NT2/D1 (cell line): ENCODE data around the gene ACSM2B.
"Not testable (repeated sequence)": the region's sequence is repeated elsewhere in the genome, so short reads cannot be mapped to it uniquely, and the experiment has no call there.

Source experiments
- DNase-seq: peaks from one replicate; pipeline ENCODE4 v3.0.0-alpha.2; 2011; ENCODE audit warnings: low read depth, low spot score
- H3K27me3 ChIP-seq: 2 replicates; pipeline ENCODE4 v1.6.0; 2011; ENCODE audit warnings: mild to moderate bottlenecking; ENCODE audit not compliant: insufficient read length, insufficient read depth
- H3K36me3 ChIP-seq: 2 replicates; pipeline ENCODE4 v1.6.1; 2011; ENCODE audit warnings: mild to moderate bottlenecking, low read length, mixed read lengths; ENCODE audit not compliant: insufficient read depth, insufficient read length
- H3K4me1 ChIP-seq: 2 replicates; pipeline ENCODE4 v1.5.1; 2011; ENCODE audit not compliant: insufficient read depth, insufficient read length
- H3K4me3 ChIP-seq: 2 replicates; pipeline ENCODE4 v1.5.1; 2011; ENCODE audit warnings: low read depth; ENCODE audit not compliant: insufficient read length
- H3K9ac ChIP-seq: 2 replicates; pipeline ENCODE4 v1.6.0; 2011; ENCODE audit warnings: low read depth; ENCODE audit not compliant: insufficient read length
- H3K9me3 ChIP-seq: 2 replicates; pipeline ENCODE4 v1.5.1; 2011; ENCODE audit warnings: mild to moderate bottlenecking, low read length; ENCODE audit not compliant: insufficient read depth
- SUZ12 ChIP-seq: IDR thresholded peaks from 2 replicates; pipeline ENCODE4 v1.6.1; 2011; ENCODE audit not compliant: insufficient read length, insufficient read depth; ENCODE audit errors: extremely low read depth
- YY1 ChIP-seq: IDR thresholded peaks from 2 replicates; pipeline ENCODE4 v1.6.1; 2011; ENCODE audit not compliant: insufficient read length, insufficient read depth
- ZNF274 ChIP-seq: IDR thresholded peaks from 2 replicates; pipeline ENCODE4 v1.6.1; 2011; ENCODE audit warnings: mild to moderate bottlenecking, low read depth, low read length

ACSM2B gene, protein sequence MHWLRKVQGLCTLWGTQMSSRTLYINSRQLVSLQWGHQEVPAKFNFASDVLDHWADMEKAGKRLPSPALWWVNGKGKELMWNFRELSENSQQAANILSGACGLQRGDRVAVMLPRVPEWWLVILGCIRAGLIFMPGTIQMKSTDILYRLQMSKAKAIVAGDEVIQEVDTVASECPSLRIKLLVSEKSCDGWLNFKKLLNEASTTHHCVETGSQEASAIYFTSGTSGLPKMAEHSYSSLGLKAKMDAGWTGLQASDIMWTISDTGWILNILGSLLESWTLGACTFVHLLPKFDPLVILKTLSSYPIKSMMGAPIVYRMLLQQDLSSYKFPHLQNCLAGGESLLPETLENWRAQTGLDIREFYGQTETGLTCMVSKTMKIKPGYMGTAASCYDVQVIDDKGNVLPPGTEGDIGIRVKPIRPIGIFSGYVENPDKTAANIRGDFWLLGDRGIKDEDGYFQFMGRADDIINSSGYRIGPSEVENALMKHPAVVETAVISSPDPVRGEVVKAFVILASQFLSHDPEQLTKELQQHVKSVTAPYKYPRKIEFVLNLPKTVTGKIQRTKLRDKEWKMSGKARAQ

DNA sequence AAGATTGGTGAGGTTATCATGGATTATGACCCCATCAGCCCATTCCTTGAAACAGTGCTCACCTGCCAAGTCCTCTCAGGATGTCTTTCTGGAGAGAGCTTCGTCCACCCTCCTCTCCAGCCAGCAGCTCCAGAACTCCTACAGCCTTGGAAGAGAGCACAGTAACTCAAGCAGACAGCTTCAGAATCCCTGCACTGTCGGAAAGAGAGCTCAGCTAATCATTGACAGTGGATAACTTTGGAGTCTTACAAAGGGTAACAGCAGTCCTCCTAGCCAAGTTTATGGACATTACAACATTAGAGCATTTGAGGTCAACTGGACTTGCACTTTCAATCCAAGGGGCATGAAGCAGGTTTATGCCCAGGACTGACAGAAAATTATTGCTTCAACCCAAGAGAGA, at the start of gene ACSM2B:
ACSM2B (minus strand) TSS at position 223 of the 400 bp plus-strand sequence. CDS start 11,522 bp downstream, outside the sequence.
- not testable (repeated sequence) for H3K27me3 ChIP-seq, H3K36me3 ChIP-seq, H3K4me1 ChIP-seq, H3K4me3 ChIP-seq, H3K9ac ChIP-seq, H3K9me3 ChIP-seq, DNase-seq

DNA sequence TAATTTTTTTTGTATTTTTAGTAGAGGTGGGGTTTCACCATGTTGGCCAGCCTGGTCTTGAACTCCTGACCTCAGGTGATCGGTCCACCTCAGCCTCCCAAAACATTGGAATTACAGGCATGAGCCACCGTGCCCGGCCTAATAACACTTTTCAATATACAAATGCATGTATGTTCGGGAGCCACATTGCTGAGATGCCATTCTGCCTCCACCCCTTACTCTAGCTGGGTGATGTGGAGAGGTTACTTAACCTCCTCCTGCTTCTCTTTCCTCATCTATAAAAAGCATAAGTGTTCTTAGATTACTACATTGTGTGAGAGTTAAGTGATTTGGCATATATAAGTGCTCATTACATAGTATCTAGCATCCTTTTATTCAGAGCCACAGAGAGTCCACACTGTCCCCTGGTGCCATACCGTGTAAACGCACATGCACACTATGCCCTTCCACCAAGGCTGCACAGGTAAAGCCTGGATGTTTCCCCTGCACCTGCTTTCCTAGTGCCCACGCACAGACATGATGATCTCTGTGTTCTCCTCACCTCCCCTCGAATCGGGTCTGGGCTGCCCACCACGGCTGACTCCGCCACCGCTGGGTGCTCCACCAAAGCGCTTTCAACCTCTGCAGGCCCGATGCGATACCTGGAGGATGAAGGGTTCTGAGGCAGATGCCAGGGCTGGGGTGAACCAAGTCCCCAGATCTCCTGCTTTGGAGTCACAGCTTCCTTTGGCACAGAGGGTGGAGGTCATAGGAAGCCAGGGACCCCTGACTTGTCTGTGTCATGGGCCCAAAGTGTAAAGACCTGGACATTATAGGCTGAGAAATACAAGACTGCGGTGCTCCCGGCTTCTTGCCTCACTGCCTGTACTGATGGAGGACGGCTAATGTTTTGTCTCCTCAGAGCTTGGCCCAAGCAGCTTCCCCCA, 49.0 kb upstream of the ACSM2B start:
- no peak for DNase-seq
- no peaks in the 10 kb centered on the region for H3K36me3 ChIP-seq
- no peak overlapping the region for H3K4me3 ChIP-seq
- no peaks in the 10 kb centered on the region for H3K9me3 ChIP-seq
- H3K27me3 ChIP-seq = no peaks in the 10 kb centered on the region
- TF ChIP-seq ZNF274 (no peak), SUZ12 (no peak), YY1 (no peak)
- H3K4me1 ChIP-seq = no peaks in the 10 kb centered on the region
- H3K9ac ChIP-seq = no peak overlapping the region

DNA sequence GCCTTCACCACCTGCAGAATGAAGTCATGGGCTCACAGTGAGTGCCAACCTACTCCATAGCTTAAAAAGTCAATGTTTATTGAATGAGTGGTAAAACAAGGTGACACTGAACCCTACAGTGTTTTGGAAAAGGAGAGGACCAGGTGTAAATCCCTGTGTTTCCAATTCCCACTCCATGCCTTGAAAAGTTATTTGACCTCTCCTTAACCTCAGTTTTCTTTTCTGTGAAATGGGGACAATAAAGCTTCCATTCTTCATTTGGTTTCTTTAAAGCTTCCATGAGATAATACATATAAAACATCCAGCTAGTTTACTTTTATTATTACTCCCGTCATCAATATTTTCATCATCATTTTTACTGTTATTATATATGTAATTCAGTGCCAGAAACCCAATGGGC, 48.0 kb upstream of the ACSM2B start:
- TF ChIP-seq YY1 (no peak), ZNF274 (no peak), SUZ12 (no peak)
- no peak overlapping the region for H3K9ac ChIP-seq
- no peaks in the 10 kb centered on the region for H3K9me3 ChIP-seq
- no peak for DNase-seq
- no peaks in the 10 kb centered on the region for H3K36me3 ChIP-seq
- no peak overlapping the region for H3K4me3 ChIP-seq
- H3K27me3 ChIP-seq = no peaks in the 10 kb centered on the region
- no peaks in the 10 kb centered on the region for H3K4me1 ChIP-seq

DNA sequence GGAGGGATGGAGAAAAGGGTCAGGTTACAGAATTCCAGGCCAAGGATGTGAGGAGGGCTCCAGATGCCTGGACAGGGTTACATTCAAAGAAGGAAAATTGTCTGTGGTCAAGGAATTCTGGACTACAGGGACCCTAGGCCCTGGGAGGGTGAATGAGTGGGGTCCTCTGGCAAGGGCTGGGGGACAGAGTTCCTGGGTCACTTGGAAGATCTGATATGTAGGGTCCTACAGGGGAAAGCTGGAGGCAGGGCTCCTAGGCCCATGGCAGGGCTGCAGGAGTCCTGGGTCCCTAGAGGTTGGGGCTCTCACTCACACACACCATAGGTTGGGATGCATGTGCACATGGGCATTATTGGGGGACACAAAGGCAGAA, 46.3 kb upstream of the ACSM2B start:
- H3K4me3 ChIP-seq = no peak overlapping the region
- H3K27me3 ChIP-seq = no peaks in the 10 kb centered on the region
- no peaks in the 10 kb centered on the region for H3K9me3 ChIP-seq
- DNase-seq = no peak
- H3K9ac ChIP-seq = no peak overlapping the region
- H3K4me1 ChIP-seq = no peaks in the 10 kb centered on the region
- TF ChIP-seq YY1 (no peak), ZNF274 (no peak)
- H3K36me3 ChIP-seq = no peaks in the 10 kb centered on the region

DNA sequence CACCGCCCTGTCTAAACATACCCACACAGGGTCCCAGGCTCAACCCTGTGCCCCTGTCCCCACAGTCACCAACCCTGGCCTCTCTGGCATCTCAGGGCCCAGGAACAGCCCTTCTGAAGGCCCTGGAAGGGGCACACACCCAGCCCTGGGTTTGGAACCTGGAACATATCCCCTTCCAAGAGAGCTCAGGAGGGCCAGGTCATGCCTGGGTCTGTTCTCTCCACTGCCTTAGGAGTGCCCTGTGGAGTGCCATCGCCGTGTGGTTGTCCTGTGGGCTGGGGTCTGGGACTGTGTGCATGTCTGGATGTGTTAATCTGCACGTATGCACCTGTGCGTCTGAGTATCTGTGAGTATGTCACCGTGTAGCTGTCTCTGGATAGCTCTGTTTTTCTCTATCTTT, 45.2 kb upstream of the ACSM2B start:
- H3K4me1 ChIP-seq = no peaks in the 10 kb centered on the region
- H3K9me3 ChIP-seq = no peaks in the 10 kb centered on the region
- no peak overlapping the region for H3K9ac ChIP-seq
- DNase-seq = no peak
- TF ChIP-seq SUZ12 = no peak
- TF ChIP-seq ZNF274 = no peak
- TF ChIP-seq YY1 = no peak
- H3K36me3 ChIP-seq = no peaks in the 10 kb centered on the region
- H3K27me3 ChIP-seq = no peaks in the 10 kb centered on the region
- H3K4me3 ChIP-seq = no peak overlapping the region

DNA sequence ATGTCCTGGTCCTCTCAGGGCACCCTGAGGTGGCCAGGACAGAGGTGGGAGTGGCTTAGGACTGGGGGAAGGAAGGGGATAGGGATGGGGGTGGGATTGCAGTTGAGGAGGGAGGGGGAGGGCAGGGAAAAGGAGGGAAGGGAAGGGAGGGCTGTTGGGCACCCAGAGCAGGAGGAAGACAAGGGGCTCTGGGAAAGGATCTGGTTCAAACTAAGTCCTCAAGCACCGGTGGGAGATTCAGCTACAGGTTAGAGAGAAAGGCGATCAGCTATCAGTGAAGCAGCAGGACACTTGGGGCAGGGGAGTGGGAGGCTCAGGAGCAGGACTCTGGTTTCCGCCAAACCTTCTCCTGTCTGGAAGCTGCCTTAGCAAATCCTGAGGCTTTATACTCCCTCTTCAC, 44.6 kb upstream of the ACSM2B start:
- Histone ChIP-seq H3K9ac (no peak overlapping the region), H3K36me3 (no peaks in the 10 kb centered on the region), H3K4me1 (no peaks in the 10 kb centered on the region), H3K27me3 (no peaks in the 10 kb centered on the region), H3K9me3 (no peaks in the 10 kb centered on the region), H3K4me3 (no peak overlapping the region)
- DNase-seq = no peak
- TF ChIP-seq YY1 (no peak), ZNF274 (no peak), SUZ12 (no peak)

DNA sequence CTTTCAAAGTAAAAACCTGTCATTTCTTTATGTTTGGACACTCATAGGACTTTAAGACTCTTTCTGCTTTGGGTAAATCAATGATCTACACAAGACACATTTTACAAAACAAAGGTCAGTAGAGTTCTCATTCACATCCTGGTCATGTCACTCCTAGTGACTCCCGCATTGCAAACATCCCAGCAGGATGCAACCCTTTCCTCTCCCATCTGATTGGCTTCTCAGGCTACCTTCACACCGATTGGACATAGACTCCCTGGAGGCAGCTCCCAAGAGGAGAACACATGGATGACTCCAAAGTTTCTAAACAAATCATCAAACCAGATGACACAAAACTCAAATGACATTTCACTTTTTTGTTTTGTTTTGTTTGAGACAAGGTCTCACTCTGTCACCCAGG, 43.8 kb upstream of the ACSM2B start:
- Histone ChIP-seq H3K27me3 (no peaks in the 10 kb centered on the region), H3K9ac (no peak overlapping the region), H3K4me1 (no peaks in the 10 kb centered on the region), H3K4me3 (no peak overlapping the region), H3K9me3 (no peaks in the 10 kb centered on the region), H3K36me3 (no peaks in the 10 kb centered on the region)
- TF ChIP-seq YY1 (no peak), ZNF274 (no peak), SUZ12 (no peak)
- no peak for DNase-seq
